8988T (cell line): ENCODE data around the gene TEX51.

ENCODE experiments used
- DNase-seq: peaks from one replicate; pipeline ENCODE4 v3.0.0; 2011

The TEX51 gene

GRCh38 chr2:126898636-126899035 is at the start of gene TEX51:
Gene TEX51, plus strand, starts transcription at chr2:126898890. Its CDS starts 29 bp downstream, at chr2:126898919.
- DNase-seq: no peak

GRCh38 chr2:126849054-126849453 is 49.6 kb upstream of the TEX51 start:
- DNase-seq: no peak

DNA sequence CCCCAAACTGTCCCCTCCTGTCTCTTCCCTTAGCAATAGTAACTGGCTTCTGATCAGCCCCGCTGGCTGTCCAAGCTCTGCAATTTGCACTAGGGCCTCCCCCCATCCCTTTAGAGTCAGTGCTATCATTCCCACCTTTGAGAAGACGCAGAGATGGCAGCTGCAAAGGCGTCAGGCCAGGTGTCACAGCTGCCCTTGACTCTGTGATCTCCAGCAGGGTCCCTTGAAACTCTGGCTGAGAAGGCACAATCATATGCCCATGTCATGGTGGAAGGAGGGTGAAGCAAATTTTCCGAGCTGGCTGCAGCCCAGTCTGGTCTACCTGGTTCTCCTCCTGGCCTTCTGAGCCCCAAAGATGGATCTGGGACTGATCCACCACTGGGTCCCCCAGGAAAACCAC is 49.2 kb upstream of the TEX51 start:
- no peak for DNase-seq

- no peak for DNase-seq
Observed at GRCh38 chr2:126849991-126850535, 48.6 kb upstream of the TEX51 start.

DNA sequence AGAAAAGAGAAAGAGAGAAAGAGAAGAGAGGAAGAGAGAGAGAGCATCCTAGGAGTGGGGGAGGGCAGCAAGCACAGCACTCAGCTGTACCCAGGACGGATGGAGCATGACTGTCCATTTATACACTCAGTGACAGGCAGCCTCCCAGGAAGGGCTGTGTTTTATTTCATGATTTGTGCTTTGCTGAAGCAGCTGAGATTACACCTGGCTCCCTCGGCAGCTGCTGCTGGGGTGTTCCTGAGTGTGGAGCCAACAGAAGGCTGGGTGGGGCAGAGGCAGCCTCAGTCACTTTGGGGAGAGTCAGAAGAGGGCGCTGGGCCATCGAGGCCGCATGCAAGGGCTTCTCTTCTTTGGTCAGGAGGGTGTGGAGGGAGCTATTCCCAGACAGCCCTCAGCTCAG is 47.8 kb upstream of the TEX51 start:
- DNase-seq: no peak

DNA sequence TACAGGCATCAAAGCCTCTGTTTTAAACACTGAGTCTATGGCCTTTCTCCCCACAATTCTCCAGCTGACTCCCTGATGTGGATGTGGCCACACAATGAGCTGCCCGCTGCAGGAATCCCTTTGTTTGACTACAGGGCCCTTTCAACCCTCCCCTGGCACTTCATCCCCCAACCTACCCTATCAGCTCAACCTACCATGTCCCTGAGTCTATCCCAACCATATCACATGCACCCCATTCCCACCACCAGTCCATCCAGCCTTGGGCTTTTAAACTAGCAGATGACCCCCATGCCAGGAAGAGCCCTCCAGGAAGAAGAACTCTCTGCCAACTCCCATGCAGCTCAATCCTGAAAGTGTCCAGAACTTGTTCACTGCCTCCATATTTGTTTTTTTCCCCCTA is 46.9 kb upstream of the TEX51 start:
- no peak for DNase-seq

DNA sequence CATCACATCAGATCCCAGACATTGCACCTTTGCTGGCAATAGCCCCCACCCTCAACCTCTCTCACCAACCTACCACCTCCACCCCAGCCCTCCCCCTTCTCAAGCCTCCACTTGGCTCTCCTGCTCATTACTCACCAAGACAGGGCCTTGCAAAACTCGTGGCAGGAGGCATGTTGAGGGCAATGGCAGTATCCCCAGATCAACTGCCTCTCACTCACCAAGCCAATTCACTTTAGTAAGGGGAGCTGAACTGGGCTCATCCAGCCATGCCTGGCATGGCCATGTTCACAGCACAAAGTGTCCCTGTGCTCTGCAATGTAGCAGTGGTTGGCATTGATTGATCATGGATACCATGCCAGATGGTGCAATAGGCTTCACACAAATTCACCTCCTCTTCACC is 46.3 kb upstream of the TEX51 start:
- DNase-seq: no peak

DNA sequence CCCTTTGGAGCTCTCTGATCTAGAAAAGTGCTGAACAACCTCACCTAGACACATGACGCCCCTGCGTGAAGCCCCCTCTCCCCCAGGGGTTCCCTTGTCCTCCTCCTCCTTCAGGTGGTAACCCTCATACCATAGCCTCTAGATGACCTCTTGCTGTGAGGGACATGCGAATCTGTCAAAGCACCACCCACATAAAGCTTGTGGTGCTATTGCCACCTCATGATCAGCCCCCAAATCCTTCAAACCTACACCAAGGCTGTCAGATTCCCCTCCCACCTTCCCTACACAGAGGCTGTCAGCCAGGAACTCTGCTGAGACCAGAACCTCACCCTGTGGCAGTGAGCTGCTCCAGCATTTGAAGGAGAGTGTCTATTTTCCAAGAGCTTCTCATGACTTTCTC is 43.1 kb upstream of the TEX51 start:
- DNase-seq: no peak

GRCh38 chr2:126856403-126856802 is 42.3 kb upstream of the TEX51 start:
- DNase-seq: no peak

GRCh38 chr2:126857502-126857901 is 41.2 kb upstream of the TEX51 start:
- no peak for DNase-seq

DNA sequence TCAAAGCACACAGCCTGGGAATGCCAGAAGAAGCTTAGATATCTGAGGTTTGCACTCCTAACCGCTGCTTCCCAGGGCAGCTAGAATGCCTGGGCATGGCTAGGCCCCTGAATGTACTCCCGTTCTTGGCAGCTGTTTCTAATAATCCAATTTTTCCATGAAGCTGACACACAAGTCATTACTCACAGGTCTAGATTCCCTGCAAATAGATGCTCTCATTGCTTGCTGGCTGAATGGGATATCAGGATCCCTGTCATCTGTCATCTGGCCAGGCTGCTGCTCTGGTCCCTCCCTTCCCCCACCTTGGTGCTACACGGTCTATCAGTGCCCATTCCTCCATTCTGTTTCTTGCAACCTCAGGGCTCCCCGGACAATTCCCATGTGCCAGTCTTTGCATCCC is 40.7 kb upstream of the TEX51 start:
- no peak for DNase-seq

DNA sequence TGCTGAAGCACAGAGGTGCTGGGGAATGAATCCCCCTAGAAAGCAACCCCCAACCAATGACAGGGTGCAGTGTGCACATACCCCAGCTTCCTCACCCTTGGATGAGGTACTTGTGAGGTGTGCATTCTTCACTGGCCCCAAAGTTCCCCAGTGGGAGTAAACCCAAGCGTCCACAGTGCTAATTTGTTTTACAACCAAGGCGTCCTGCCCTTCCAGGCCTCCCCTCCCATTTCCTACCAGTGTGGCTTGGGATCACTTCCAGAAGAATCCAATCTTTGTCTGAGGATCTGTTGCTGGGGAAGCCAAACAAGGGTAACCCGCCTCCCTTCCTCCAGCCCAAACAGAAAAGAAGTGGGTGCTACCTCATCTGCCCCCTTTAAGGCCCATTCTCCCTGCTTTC is 40.3 kb upstream of the TEX51 start:
- DNase-seq: no peak

GRCh38 chr2:126858991-126859390 is 39.7 kb upstream of the TEX51 start:
- DNase-seq: no peak

DNA sequence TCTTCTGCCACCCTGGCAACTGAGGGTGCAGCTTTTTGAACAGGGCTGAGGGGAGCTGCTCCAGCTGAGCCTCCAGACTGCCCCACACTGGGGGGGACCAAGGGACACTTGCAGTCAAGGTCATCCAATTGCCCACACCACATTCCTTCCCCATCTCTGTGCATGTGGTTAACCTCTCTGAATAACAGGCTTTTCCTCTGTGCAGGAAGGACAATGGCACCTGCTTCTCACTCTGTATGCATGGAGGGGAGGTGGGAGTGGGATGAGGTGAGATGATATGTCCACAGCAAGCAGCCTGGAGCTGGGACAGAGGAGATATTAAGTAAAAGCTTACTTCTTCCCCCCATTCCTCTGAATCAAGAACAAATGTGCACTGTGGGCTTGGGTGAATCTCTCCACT is 39.1 kb upstream of the TEX51 start:
- no peak for DNase-seq

GRCh38 chr2:126860385-126860784 is 38.3 kb upstream of the TEX51 start:
- no peak for DNase-seq

GRCh38 chr2:126862730-126863129 is 36.0 kb upstream of the TEX51 start:
- no peak for DNase-seq

DNA sequence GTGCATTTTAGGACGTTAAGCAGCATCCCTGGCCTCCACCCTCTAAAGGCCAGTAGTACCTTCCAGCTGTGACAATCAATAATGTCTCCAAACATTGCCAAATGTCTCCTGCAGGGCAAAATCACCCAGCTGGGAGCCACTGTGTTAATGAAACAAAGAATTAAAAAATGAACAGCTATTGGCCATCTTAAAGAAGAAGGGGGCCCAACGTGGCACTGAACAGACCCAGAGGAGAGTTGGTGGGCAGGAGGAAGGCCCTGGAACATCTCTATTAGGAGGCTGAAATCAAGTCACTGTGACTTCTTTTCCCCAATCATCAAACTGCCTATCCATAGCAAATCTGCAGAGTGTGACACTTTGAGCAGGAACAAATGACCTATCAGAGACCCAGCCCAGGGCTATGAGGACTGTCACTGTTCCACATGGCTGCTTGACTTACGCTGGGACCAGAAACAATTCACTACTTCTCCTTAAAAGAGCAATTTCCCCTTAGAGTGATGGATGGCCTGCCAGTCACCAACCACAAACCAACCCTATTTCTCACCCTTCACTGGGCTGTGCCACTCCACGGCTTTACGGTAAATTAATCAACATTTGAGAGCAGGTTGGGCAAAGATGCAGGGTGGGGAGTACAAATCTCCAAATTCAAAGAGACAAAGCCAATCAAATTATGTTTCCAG is 35.2 kb upstream of the TEX51 start:
- DNase-seq: no peak

- no peak for DNase-seq
Observed at GRCh38 chr2:126864861-126865260, 33.8 kb upstream of the TEX51 start.

DNA sequence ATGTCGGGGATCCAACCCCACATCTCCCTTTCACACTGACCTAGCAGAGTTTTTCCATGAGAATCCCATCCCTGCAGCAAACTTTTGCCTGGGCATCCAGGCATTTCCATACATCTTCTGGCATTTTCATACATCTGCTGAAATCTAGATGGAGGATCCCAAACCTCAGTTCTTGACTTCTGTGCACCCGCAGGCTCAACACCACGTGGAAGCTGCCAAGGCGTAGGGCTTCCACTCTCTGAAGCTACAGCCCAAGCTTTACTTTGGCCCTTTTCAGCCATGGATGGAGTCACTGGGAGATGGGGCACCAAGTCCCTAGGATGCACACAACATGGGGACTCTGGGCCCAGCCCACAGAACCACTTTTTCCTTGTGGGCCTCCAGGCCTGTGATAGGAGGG is 32.2 kb upstream of the TEX51 start:
- DNase-seq: no peak

- DNase-seq: no peak
Observed at GRCh38 chr2:126874961-126875360, 23.7 kb upstream of the TEX51 start.

GRCh38 chr2:126876631-126877030 is 22.1 kb upstream of the TEX51 start:
- no peak for DNase-seq

- no peak for DNase-seq
Observed at GRCh38 chr2:126877041-126877440, 21.6 kb upstream of the TEX51 start.

- no peak for DNase-seq
Observed at GRCh38 chr2:126877861-126878565, 20.7 kb upstream of the TEX51 start.

- DNase-seq: no peak
Observed at GRCh38 chr2:126878601-126879000, 20.1 kb upstream of the TEX51 start.
